HG02840 (cell line): ENCODE measurements around the gene LONP2.
A peak's percentile ranks its signal among the peaks of the same experiment; 100 is the strongest.
"Not testable (repeated sequence)": the region's sequence is repeated elsewhere in the genome, so short reads cannot be mapped to it uniquely, and the experiment has no call there.

Source experiments
- ATAC-seq: cut with Tn5 transposase; IDR thresholded peaks from one replicate; pipeline ENCODE4 v1.9.1; 2021; ENCODE audit warnings: mild to moderate bottlenecking, moderate library complexity, moderate number of reproducible peaks; ENCODE audit not compliant: unreplicated experiment, low FRiP score

Gene LONP2

GRCh38 chr16:48361540-48362144 is 117.5 kb downstream of the LONP2 start:
- no peak for ATAC-seq

- ATAC-seq: no peak
These were observed 121.0 kb downstream of the LONP2 start for GRCh38 chr16:48365025-48365600.

GRCh38 chr16:48365601-48366164 is 121.6 kb downstream of the LONP2 start:
- peak; percentile 90 for ATAC-seq

GRCh38 chr16:48366165-48367093 is 122.3 kb downstream of the LONP2 start:
- ATAC-seq: peak; percentile 50

DNA sequence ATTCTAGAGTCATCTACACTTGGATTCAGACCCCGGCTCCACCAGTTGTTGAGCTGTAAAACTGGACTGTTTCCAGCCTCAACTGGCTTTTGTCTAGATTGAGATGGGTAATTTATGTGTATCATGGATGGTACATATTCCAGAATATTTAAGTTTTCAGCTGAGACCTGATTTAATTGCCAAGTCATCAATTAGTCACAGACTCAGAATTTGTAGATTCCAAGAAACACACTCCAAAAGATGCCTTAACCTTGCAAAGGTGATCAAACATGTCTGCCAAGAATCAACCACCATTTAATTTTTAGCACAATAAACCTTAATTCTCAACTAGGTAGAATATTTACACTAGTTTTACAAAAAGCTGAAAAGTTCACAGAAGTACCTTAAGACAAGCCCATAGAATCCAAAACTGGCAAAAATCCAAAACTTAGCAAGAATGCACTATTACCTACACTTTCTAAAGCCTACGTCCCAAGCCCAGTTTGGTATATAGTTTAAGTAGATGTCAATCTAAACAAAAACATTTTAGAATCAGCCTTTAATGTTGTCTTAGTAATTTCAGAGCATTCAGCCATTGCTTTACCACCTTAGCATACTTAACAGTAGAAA is 123.4 kb downstream of the LONP2 start:
- no peak for ATAC-seq

- ATAC-seq: no peak
These were observed 125.7 kb downstream of the LONP2 start for GRCh38 chr16:48369765-48370164.

GRCh38 chr16:48370229-48370628 is 126.1 kb downstream of the LONP2 start:
- no peak for ATAC-seq

- ATAC-seq: not testable (repeated sequence)
These were observed 126.7 kb downstream of the LONP2 start for GRCh38 chr16:48370668-48371392.

GRCh38 chr16:48371393-48371780 is 127.3 kb downstream of the LONP2 start:
- no peak for ATAC-seq

- ATAC-seq: no peak
These were observed 128.6 kb downstream of the LONP2 start for GRCh38 chr16:48372744-48373143.

DNA sequence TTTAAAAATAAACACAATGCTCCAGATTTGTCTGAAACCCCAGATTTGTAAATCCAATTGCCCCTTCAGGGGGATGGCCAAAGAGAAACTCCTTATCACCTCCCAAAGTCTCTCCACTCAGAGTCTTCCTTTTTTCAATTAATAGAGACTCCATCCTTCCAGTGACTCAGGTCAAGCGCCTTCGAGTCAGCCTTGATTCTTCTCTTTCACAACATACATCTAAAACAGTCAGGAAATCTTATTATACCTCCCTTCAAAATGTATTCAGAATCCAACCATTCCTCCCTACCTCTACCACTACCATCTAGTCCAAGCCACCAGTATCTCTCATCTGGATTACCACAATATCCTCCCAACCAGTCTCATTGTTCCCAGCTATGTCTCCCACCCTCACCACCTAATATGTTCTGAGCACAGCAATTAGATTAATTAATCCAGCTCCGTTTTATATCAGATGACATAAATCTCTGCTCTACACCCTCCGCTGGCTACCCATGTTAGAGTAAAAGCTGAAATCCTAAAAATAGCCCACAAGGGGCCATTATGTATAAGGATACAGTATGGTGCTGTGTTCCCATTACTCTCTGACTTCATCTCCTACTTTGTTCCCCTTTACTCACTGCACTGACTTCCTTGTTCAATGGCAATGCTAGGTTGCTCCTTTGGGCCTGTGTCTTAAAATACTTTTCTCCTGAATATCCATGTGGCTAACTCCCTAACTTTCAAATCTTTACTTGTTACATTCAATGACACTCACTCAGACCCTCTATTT is 129.3 kb downstream of the LONP2 start:
- no peak for ATAC-seq

- ATAC-seq: no peak
These were observed 130.2 kb downstream of the LONP2 start for GRCh38 chr16:48374255-48374654.

DNA sequence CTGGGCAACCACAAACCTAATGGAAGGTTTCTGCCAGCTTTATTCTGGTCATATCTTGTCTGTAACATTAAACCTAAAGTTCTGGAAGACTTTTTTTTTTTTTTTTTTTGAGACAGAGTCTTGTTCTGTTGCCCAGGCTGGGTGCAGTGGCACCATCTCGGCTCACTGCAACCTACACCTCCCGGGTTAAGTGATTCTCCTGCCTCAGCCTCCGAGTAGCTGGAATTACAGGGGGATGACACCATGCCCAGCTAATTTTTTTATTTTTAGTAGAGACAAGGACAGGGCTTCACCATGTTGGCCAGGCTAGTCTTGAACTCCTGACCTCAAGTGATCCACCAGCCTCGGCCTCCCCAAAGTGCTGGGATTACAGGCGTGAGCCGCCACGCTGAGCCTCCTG is 133.2 kb downstream of the LONP2 start:
- ATAC-seq: not testable (repeated sequence)

DNA sequence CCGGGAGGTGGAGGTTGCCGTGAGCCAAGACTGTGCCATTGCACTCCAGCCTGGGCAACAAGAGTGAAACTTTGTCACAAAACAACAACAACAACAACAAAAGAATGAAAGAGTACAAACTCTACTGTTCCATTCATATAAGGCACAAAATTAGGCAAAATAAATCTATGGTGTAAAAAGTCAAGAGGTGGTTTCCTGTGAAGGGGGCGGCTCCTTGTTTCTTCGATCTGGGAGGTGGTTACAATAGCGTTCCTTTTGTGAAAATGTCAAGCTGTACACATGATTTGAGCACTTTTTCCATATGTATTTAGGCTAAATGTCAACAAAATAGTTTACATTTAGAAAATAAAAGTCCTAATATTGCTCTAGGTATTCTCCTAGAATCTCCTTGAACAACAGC is 134.2 kb downstream of the LONP2 start:
- ATAC-seq: no peak

DNA sequence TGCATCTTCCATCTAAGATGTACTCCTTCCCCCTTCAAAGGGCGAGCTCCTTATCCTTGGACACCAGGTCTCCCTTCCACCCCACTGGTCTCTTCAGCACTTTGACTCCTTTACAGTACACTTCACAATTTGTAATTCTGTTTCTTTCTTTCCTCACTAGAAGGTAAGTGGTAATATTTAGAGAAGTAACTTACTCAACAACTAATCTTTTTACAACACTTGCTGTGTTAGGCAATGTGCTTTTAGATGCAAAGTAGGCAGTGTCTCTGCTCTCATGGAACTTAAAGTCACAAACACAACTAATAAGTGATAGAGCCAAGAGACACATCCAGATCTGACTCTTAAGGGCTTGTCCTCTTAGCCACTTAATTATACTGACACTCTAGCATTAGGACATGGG is 134.7 kb downstream of the LONP2 start:
- ATAC-seq: no peak

GRCh38 chr16:48381201-48381600 is 137.1 kb downstream of the LONP2 start:
- ATAC-seq: no peak

DNA sequence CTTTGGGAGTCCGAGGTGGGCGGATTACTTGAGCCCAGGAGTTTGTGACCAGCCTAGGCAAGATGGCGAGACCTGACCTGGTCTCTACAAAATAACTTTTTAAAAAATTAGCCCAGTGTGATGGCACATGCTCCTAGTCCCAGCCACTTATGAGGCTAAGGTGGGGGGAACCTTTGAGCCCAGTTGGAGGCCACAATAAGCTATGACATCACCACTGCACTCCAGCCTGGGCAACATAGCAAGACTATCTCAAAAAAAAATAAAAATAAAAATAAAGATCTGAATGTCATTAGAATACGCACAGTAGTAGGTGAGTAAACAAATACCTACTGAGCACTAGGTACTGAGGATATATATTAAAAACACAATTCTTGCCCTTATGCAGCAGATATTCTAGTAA is 138.0 kb downstream of the LONP2 start:
- ATAC-seq: no peak

- no peak for ATAC-seq
These were observed 139.1 kb downstream of the LONP2 start for GRCh38 chr16:48383009-48383876.
